OCI-LY7 (cell line): ENCODE results near the gene MAPK12. TPM values are rescaled to one million over a fixed set of nuclear protein-coding genes. Genes with fewer than 3 reads are reported as not detected.

ENCODE experiments used
- BruUV-seq: library from RNA; stranded (reverse); fragments of 400-500 nt; replicated peaks from 2 replicates; lab custom pipeline; 2021; lab: Mats Ljungman, UMichigan
- CTCF ChIA-PET: fragments of 300-600 bp; sonication (Branson Sonifier 250); formaldehyde crosslinking; loops from one replicate; lab custom pipeline; 2022; ENCODE audit warnings: antibody characterized with exemption; ENCODE audit not compliant: unreplicated experiment; lab: Charles Lee
- POLR2A ChIA-PET: fragments of 300-600 bp; sonication (Branson Sonifier 250); formaldehyde crosslinking; loops from one replicate; lab custom pipeline; 2022; ENCODE audit warnings: antibody characterized with exemption; lab: Charles Lee
- DNase-seq: peaks from one replicate; pipeline ENCODE4 v3.0.0-alpha.2; 2015; ENCODE audit warnings: low spot score
- H2AFZ ChIP-seq: fragments of 200-600 bp; sonication (generic), shearing (Covaris generic); 2 replicates; pipeline ENCODE4 v1.6.1; 2014; ENCODE audit warnings: mild to moderate bottlenecking, antibody characterized with exemption, low read length, moderate library complexity
- H3K27ac ChIP-seq: fragments of 200-600 bp; sonication (generic); 2 replicates; pipeline ENCODE4 v1.5.1; 2014; ENCODE audit warnings: mixed run types, low read depth, mild to moderate bottlenecking, moderate library complexity, low read length, inconsistent platforms; ENCODE audit not compliant: poor library complexity, severe bottlenecking
- H3K36me3 ChIP-seq: fragments of 200-600 bp; sonication (generic); 2 replicates; pipeline ENCODE4 v1.6.1; 2014; ENCODE audit warnings: mild to moderate bottlenecking, antibody characterized with exemption, low read length, moderate library complexity, mixed read lengths; ENCODE audit not compliant: insufficient read depth
- H3K4me1 ChIP-seq: fragments of 200-600 bp; sonication (generic); 2 replicates; pipeline ENCODE4 v1.5.1; 2014; ENCODE audit warnings: mild to moderate bottlenecking, low read length; ENCODE audit not compliant: insufficient read depth, poor library complexity, severe bottlenecking
- H3K4me2 ChIP-seq: fragments of 200-600 bp; sonication (generic); 2 replicates; pipeline ENCODE4 v1.6.1; 2014; ENCODE audit warnings: mild to moderate bottlenecking, low read length
- H3K4me3 ChIP-seq: fragments of 200-600 bp; sonication (generic); 2 replicates; pipeline ENCODE4 v1.5.1; 2014; ENCODE audit warnings: mild to moderate bottlenecking, low read depth, low read length; ENCODE audit not compliant: poor library complexity, severe bottlenecking
- H3K79me2 ChIP-seq: fragments of 200-600 bp; sonication (generic); 2 replicates; pipeline ENCODE4 v1.6.1; 2016; ENCODE audit warnings: low read depth, mild to moderate bottlenecking, low read length, moderate library complexity, mixed read lengths; ENCODE audit not compliant: insufficient read depth
- H3K9me2 ChIP-seq: fragments of 200-600 bp; sonication (generic); 2 replicates; pipeline ENCODE4 v1.6.1; 2016; ENCODE audit warnings: mild to moderate bottlenecking, low read length, mixed read lengths; ENCODE audit not compliant: insufficient read depth
- H3K9me3 ChIP-seq: fragments of 200-600 bp; sonication (generic); 2 replicates; pipeline ENCODE4 v1.6.1; 2014; ENCODE audit warnings: mild to moderate bottlenecking, mixed run types, low read length, mixed read lengths
- H4K20me1 ChIP-seq: fragments of 200-600 bp; sonication (generic); 2 replicates; pipeline ENCODE4 v1.6.1; 2014; ENCODE audit warnings: mild to moderate bottlenecking, antibody characterized with exemption, low read length, moderate library complexity, mixed read lengths; ENCODE audit not compliant: insufficient read depth
- CTCF ChIP-seq: fragments of 200-600 bp; sonication (generic); conservative IDR thresholded peaks from 2 replicates; pipeline ENCODE4 v1.5.1; 2014; ENCODE audit warnings: mild to moderate bottlenecking, antibody characterized with exemption, low read length, moderate library complexity, mixed read lengths
- EZH2phosphoT487 ChIP-seq: fragments of 200-600 bp; sonication (generic); IDR thresholded peaks from 2 replicates; pipeline ENCODE4 v1.6.1; 2018; ENCODE audit warnings: low read depth, borderline replicate concordance, mild to moderate bottlenecking, mixed run types, antibody characterized with exemption, low read length, moderate library complexity, mixed read lengths
- intact Hi-C: fragments of 100-400 bp; cut with micrococcal nuclease; formaldehyde crosslinking; loops from one replicate; pipeline ENCODE4 v1.10.0; 2022; ENCODE audit not compliant: unreplicated experiment
- total RNA-seq, 2 experiments: library from RNA; depleted of rRNA in 1 of 2; stranded (reverse); fragments of >200 nt in 1 of 2; shearing (Covaris generic) in 1 of 2; gene quantifications; 2 replicates each; pipeline ENCODE4 v1.2.3, GENCODE V29; 2014 to 2022

The MAPK12 gene
- total RNA-seq, 2 experiments from 2014 or later, result 84.9 to 93.6 TPM

DNA sequence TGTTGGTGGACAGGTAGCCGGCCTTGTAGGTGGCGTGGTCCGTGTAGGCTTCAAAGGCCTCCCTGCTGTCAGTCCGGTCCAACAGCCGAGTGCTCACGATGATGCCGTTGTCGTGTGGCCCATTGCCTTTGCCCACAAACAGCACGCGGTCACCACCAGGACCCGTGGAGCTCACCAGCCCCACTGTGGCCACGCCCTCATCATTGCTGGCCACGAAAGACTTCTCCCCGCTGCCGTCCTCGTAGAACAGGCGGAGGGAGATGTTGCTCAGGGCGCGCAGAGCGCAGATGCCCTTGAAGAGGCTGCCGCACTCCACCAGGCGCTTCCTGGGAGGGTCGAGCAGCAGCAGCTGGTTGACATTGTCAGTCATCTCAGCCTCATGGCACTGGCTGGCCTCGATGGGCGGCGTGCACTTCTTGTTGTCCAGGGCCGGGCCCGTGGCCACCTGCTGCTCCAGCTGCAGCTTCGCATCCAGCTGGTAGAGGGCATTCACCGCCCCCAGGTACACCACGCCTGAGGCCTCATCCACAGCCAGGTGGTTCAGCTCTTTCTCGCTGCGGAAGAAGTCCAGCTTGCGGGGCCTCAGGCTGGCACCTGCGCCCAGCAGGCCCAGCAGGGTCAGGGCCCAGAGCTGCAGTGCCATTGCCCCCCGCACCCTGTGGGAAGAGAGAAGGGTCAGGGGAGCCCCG, 28.6 kb upstream of the MAPK12 start:
- POLR2A ChIA-PET, result no interaction called here
- Histone ChIP-seq H3K4me2 (no peak overlapping the region), H3K9me3 (no peaks in the 10 kb centered on the region), H3K79me2 (no peaks in the 10 kb centered on the region), H3K27ac (no peak overlapping the region), H3K4me3 (no peak overlapping the region), H3K4me1 (peaks cover 38% of the 10 kb centered on the region), H4K20me1 (no peaks in the 10 kb centered on the region), H3K36me3 (no peaks in the 10 kb centered on the region), H2AFZ (no peak overlapping the region), H3K9me2 (no peaks in the 10 kb centered on the region)
- intact Hi-C loops, result loop anchor here (5.0 kb wide), 1 partner anchor 37 kb away; the partner anchor contains the start of gene DENND6B
- CTCF ChIA-PET, result no interaction called here
- TF ChIP-seq CTCF (no peak), EZH2phosphoT487 (no peak)
- BruUV-seq, result no TSS peak
- no peak for DNase-seq

DNA sequence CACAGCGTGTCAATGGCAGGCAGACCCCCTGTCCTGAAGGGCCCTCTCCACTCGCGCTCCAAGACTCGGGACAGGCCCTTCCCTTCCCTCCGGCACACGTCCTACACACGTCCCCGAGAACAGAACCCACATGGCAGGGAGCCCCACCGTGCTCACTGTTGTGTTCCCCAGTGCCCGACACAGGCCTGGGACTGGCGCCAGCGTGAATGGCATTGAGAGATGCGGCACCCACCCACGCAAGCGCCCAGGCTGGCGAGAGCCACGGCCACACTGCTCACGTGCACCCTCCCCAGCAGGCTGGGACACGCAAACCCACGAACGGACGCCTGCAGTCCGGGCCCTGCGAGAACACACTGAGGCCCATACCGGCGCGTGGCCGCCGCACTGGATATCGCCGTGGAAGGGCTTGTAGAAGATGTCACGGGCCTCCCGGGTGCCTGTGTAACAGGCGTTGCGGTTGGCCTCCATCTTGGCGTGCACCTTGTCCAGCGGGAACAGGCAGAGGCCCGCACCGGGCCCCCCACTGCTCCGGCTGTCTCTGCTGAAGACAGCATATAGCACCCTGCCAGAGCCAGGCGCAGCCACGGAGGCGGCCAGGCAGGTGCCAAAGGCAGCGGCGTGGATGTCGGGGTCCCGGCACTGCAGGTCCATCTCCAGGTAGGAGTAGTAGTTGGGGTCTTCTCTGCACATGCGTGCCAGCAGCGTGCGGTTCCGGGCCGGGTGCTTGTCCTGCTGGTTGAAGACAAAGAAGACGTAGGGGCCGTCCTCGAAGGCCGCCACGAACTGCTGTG, 27.9 kb upstream of the MAPK12 start:
- TF ChIP-seq CTCF (no peak), EZH2phosphoT487 (no peak)
- Histone ChIP-seq H3K4me1 (peaks cover 31% of the 10 kb centered on the region), H3K4me2 (no peak overlapping the region), H3K9me2 (no peaks in the 10 kb centered on the region), H3K4me3 (no peak overlapping the region), H3K27ac (no peak overlapping the region), H3K9me3 (no peaks in the 10 kb centered on the region), H4K20me1 (no peaks in the 10 kb centered on the region), H2AFZ (no peak overlapping the region), H3K36me3 (no peaks in the 10 kb centered on the region), H3K79me2 (no peaks in the 10 kb centered on the region)
- ChIA-PET CTCF (no interaction called here), POLR2A (no interaction called here)
- intact Hi-C loops, result no loop called here
- DNase-seq, result no peak
- BruUV-seq, result no TSS peak

- H3K27ac ChIP-seq, result no peak overlapping the region
- no peak overlapping the region for H3K4me3 ChIP-seq
- H3K4me2 ChIP-seq, result no peak overlapping the region
- H3K9me3 ChIP-seq, result no peaks in the 10 kb centered on the region
- intact Hi-C loops, result no loop called here
- no peaks in the 10 kb centered on the region for H3K9me2 ChIP-seq
- POLR2A ChIA-PET, result no interaction called here
- CTCF ChIA-PET, result interaction anchor here (1.0 kb wide), 1 partner anchor 11 kb away, joined by 3 read pairs; no protein-coding TSS in a partner anchor
- H4K20me1 ChIP-seq, result no peaks in the 10 kb centered on the region
- no peaks in the 10 kb centered on the region for H3K79me2 ChIP-seq
- no peak for TF ChIP-seq CTCF
- TF ChIP-seq EZH2phosphoT487, result no peak
- no peak for DNase-seq
- BruUV-seq, result no TSS peak
- no peak overlapping the region for H2AFZ ChIP-seq
- H3K36me3 ChIP-seq, result no peaks in the 10 kb centered on the region
- H3K4me1 ChIP-seq, result peaks cover 15% of the 10 kb centered on the region
Observed at GRCh38 chr22:50287731-50288130, 26.2 kb upstream of the MAPK12 start.
